ENCODE measurements around the gene APEH. TPM values are rescaled to one million over a fixed set of nuclear protein-coding genes. Genes with fewer than 3 reads are reported as not detected.

The APEH gene
- polyA plus RNA-seq, 4 donors = 143 to 155 (median 147) TPM

DNA sequence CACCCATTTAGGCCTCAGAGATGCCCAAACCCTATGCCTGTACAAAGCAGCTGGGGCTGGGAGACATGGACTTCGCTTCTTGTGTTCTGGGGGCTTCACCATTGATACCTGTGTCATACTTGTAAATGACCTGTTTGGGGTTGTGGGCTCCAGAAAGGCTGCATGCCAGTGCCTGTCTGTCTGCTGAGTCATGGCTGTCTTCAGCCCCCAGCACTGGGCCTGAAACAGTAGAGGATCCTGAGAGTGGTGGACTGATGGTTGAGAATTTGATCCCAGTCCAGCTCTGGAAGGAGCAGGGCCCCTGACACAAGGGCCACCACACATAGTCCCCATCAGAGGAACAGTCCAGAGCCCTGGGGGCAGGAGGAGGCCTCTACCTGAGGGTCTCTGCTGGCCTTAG, 24.6 kb upstream of the APEH start:
- no peak for DNase-seq (ENCODE audit: low read depth in 4 of 4, low spot score in 3 of 4)

DNA sequence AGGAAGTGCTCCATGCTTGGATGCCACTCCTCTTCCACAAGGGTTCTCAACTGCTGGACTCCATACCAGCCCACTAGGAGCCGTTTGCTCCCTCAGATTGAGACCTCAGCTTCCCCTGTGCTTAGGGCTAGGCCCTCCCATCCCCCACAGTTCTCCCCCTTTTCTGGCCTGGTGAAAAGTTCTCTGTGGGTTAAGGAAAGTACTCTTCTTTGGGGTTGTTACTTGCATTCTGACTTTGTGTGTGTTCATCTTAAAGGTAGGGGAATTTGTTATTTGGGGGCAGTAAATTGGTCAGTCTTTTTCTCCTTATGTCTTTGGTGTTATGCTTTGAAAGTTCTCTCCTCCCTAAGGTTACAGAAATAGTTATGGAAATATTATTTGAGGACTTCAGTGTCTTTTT, 24.0 kb upstream of the APEH start:
- no peak for DNase-seq (ENCODE audit: low read depth in 4 of 4, low spot score in 3 of 4)

DNA sequence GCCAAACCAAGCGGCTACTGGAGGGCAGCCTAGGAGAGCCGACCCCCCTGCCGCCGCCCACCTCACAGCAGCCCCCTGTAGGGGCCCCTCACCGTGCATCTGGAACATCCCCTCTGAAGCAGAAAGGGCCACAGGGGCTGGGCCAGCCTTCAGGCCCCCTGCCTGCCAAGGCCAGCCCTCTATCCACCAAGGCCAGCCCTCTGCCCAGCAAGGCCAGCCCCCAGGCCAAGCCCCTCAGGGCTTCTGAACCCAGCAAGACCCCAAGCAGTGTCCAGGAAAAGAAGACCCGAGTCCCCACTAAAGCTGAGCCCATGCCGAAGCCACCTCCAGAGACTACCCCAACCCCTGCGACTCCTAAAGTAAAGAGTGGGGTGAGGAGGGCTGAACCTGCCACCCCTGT, 23.5 kb upstream of the APEH start:
- no peak for DNase-seq (ENCODE audit: low read depth in 4 of 4, low spot score in 3 of 4)

DNA sequence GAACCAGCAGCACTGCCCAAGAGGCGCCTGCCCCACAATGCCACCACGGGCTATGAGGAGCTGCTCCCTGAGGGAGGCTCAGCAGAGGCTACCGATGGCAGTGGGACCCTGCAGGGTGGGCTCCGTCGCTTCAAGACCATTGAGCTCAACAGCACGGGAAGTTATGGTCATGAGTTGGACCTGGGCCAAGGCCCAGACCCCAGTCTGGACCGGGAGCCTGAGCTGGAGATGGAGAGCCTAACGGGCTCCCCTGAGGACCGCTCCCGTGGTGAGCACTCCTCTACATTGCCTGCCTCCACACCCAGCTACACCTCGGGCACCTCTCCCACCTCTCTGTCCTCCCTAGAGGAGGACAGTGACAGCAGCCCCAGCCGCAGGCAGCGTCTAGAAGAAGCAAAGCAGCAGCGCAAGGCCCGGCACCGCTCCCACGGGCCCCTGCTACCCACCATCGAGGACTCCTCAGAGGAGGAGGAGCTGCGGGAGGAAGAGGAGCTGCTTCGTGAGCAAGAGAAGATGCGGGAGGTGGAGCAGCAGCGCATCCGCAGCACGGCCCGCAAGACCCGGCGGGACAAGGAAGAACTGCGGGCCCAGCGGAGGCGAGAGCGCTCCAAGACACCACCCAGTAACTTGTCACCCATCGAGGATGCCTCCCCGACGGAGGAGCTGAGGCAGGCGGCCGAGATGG, 21.8 kb upstream of the APEH start:
- DNase-seq (ENCODE audit: low read depth in 4 of 4, low spot score in 3 of 4) = no peak

- no peak for DNase-seq (ENCODE audit: low read depth in 4 of 4, low spot score in 3 of 4)
Measured at GRCh38 chr3:49652903-49653415, 21.2 kb upstream of the APEH start.

GRCh38 chr3:49653621-49654020, 20.5 kb upstream of the APEH start:
- no peak for DNase-seq (ENCODE audit: low read depth in 4 of 4, low spot score in 3 of 4)

GRCh38 chr3:49654176-49654825, 19.9 kb upstream of the APEH start:
- DNase-seq (ENCODE audit: low read depth in 4 of 4, low spot score in 3 of 4) = no peak

GRCh38 chr3:49654955-49655556, 19.1 kb upstream of the APEH start:
- DNase-seq (ENCODE audit: low read depth in 4 of 4, low spot score in 3 of 4) = no peak

DNA sequence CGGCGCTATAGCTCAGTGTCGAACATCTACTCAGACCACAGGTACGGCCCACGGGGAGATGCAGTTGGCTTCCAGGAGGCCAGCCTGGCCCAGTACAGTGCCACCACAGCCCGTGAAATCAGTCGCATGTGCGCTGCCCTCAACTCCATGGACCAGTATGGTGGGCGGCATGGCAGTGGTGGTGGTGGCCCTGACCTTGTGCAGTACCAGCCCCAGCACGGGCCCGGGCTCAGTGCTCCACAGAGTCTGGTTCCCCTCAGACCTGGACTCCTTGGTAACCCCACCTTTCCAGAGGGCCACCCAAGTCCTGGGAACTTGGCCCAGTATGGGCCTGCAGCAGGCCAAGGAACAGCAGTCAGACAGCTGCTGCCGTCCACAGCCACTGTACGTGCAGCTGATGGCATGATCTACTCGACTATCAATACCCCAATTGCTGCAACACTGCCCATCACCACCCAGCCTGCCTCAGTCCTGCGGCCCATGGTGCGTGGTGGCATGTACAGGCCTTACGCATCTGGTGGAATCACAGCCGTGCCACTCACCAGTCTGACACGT, 18.3 kb upstream of the APEH start:
- no peak for DNase-seq (ENCODE audit: low read depth in 4 of 4, low spot score in 3 of 4)

- DNase-seq (ENCODE audit: low read depth in 4 of 4, low spot score in 3 of 4) = no peak
Measured at GRCh38 chr3:49656541-49657112, 17.5 kb upstream of the APEH start.

GRCh38 chr3:49657208-49657915, 16.8 kb upstream of the APEH start:
- no peak for DNase-seq (ENCODE audit: low read depth in 4 of 4, low spot score in 3 of 4)

DNA sequence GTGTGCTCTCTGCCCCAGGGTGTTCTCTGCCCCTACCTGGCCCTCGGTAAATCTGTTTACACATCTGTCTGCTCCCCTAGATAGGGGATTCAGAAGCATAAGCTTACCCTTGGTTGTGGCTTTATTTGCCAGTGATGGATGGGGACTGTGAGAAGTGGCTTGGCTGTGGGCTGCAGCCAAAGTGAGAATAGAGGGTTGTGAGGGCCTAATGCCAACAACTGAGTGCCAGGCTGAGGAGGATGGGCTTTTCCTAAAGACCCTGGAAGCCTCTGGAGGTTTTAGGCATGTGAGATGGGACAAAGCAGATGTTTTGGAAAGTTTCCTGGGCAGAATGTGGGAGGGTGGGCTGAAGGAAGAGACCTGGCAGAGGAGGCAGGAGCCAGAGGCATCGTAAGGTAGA, 15.4 kb upstream of the APEH start:
- DNase-seq (ENCODE audit: low read depth in 4 of 4, low spot score in 3 of 4) = no peak

DNA sequence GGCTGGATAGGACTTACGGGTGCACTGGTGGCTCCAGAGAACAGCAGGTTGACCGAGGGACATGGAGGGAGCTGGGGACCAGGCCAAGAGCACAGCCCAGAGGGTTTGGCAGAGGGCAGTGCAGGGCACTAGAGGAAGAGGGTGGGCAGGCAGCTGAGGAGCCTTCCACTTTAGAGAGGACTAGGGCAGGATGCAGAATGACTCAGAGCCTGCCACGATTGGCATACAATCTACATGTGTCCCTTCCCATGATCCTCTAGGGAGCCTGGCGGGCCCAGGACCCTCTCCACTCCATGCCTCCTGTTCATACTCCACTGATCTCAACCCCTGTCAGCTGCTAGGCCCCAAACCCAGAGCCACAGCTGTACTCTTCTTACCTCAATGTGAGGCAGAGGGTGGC, 14.4 kb upstream of the APEH start:
- DNase-seq (ENCODE audit: low read depth in 4 of 4, low spot score in 3 of 4) = no peak

GRCh38 chr3:49661281-49661680, 12.9 kb upstream of the APEH start:
- DNase-seq (ENCODE audit: low read depth in 4 of 4, low spot score in 3 of 4) = no peak

GRCh38 chr3:49662021-49662420, 12.1 kb upstream of the APEH start:
- no peak for DNase-seq (ENCODE audit: low read depth in 4 of 4, low spot score in 3 of 4)

GRCh38 chr3:49662720-49663413, 11.3 kb upstream of the APEH start:
- DNase-seq (ENCODE audit: low read depth in 4 of 4, low spot score in 3 of 4) = no peak

DNA sequence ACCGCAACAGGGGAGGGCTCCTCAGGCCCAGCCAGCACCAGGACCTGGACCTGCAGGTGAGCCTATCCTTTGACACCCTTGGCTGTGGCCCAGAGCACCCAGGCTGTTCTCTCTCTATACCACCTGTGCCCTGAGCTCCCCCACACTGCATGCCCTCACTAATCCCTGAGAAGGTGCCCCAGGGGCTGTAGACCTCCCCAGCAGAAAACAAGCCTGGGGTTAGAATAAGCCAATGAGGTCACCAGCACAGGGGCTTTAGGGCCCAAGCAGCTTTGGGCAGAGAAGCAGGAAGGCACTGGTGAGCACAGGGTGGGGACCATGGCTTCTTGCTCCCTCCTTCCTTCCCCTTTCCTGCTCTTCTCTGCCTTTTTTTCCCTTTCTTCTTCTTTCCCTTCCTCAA, 10.3 kb upstream of the APEH start:
- DNase-seq (ENCODE audit: low read depth in 4 of 4, low spot score in 3 of 4) = no peak

DNA sequence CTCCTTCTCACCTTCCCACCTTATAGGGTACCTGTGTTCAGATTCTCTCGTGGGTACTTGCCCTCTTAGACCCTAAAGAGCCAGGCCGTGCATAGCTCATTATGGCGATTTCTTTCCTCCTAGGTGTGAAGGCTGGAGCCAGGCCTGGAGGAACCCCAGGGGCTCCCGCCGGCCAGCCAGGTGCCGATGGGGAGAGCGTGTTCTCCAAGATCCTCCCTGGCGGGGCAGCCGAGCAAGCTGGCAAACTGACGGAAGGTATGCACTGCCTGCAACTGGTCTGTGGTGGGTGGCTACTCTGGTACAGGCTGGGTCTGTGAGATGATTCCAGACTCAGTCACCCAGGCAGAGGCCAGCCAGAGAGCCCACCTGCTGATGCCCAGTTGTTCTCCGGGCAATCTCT, 9.9 kb upstream of the APEH start:
- no peak for DNase-seq (ENCODE audit: low read depth in 4 of 4, low spot score in 3 of 4)

- no peak for DNase-seq (ENCODE audit: low read depth in 4 of 4, low spot score in 3 of 4)
Measured at GRCh38 chr3:49665822-49666519, 8.2 kb upstream of the APEH start.

DNA sequence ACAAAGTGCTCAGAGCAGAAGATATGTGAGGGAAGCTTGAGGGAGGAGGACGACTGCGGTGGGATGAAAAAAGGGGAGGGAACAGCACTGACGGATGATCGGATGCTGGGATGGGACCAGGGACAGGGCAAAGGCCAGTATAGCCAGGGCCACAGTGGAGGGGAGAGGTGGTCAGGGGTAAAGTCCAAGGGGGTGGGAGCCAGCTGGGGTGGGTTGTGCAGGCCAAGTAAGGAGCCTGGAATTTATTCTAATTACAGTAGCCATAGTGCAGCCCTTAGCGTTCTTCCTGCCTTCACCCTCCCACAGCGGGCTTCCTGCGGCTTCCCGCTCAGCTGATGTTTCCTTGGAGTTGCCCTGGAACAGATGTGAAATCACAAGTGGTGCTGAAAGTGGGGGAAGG, 7.6 kb upstream of the APEH start:
- DNase-seq (ENCODE audit: low read depth in 4 of 4, low spot score in 3 of 4) = no peak

Data from right renal pelvis (tissue), 4 donors.